D721Med (cell line): Measurements from ENCODE around the gene PSORS1C2.
"Not testable (repeated sequence)": the region's sequence is repeated elsewhere in the genome, so short reads cannot be mapped to it uniquely, and the experiment has no call there.

ENCODE experiments used
- DNase-seq: peaks from one replicate; pipeline ENCODE4 v3.0.0; 2011; ENCODE audit warnings: low spot score; ENCODE audit not compliant: insufficient read length
- FAIRE-seq: peaks from 2 replicates; lab custom pipeline; 2011; peaks lifted over from hg19 to GRCh38; lab: Jason Lieb, UNC
- CTCF ChIP-seq: IDR thresholded peaks from 2 replicates; pipeline ENCODE4 v1.5.1; 2012; ENCODE audit warnings: mild to moderate bottlenecking, control low read depth; ENCODE audit not compliant: insufficient read depth; ENCODE audit errors: missing control alignments

PSORS1C2 gene

GRCh38 chr6:31170987-31171671 is 32.3 kb upstream of the PSORS1C2 start:
- TF ChIP-seq CTCF = no peak
- DNase-seq (no peak), FAIRE-seq (no peak)

- DNase-seq (no peak), FAIRE-seq (no peak)
- TF ChIP-seq CTCF = no peak
These were observed 31.7 kb upstream of the PSORS1C2 start, which contains the start of gene POU5F1 for GRCh38 chr6:31170600-31170881. TSS of gene POU5F1 (minus strand) at chr6:31170682. CDS start at chr6:31170620, 62 bp downstream.

- not testable (repeated sequence) for FAIRE-seq, DNase-seq
These were observed 31.2 kb upstream of the PSORS1C2 start for GRCh38 chr6:31169858-31170599.

GRCh38 chr6:31169123-31169857 is 30.4 kb upstream of the PSORS1C2 start:
- no peak for TF ChIP-seq CTCF
- FAIRE-seq = no peak

GRCh38 chr6:31168606-31169005 is 29.7 kb upstream of the PSORS1C2 start:
- no peak for FAIRE-seq
- no peak for TF ChIP-seq CTCF
- DNase-seq = no peak

More at GRCh38 chr6:31169123-31169857, 30.4 kb upstream of the PSORS1C2 start:
- no peak for DNase-seq

- TF ChIP-seq CTCF = no peak
- DNase-seq (no peak), FAIRE-seq (no peak)
These were observed 27.1 kb upstream of the PSORS1C2 start for GRCh38 chr6:31165986-31166385.

GRCh38 chr6:31165064-31165832 is 26.4 kb upstream of the PSORS1C2 start:
- FAIRE-seq, DNase-seq: not testable (repeated sequence)

GRCh38 chr6:31164475-31165063 is 25.7 kb upstream of the PSORS1C2 start:
- not testable (repeated sequence) for FAIRE-seq, DNase-seq
